C4-2B (cell line): ENCODE results near the gene TRIM67.

ENCODE experiments used
- H3K27ac ChIP-seq: fragments of 450-650 bp; 2 replicates; pipeline ENCODE4 v1.5.1; 2017
- ZFX ChIP-seq: fragments of 450-650 bp; IDR thresholded peaks from 2 replicates; pipeline ENCODE4 v1.6.1; 2017
- TF ChIP-seq, protein P1 (sequence below): fragments of 450-650 bp; conservative IDR thresholded peaks from 2 replicates; pipeline ENCODE4 v1.5.1; 2017; ENCODE audit warnings: mild to moderate bottlenecking

TRIM67 gene

GRCh38 chr1:231232870-231233734, 71.2 kb downstream of the TRIM67 start:
- TF ChIP-seq ZFX = no peak
- TF ChIP-seq, protein P1, sequence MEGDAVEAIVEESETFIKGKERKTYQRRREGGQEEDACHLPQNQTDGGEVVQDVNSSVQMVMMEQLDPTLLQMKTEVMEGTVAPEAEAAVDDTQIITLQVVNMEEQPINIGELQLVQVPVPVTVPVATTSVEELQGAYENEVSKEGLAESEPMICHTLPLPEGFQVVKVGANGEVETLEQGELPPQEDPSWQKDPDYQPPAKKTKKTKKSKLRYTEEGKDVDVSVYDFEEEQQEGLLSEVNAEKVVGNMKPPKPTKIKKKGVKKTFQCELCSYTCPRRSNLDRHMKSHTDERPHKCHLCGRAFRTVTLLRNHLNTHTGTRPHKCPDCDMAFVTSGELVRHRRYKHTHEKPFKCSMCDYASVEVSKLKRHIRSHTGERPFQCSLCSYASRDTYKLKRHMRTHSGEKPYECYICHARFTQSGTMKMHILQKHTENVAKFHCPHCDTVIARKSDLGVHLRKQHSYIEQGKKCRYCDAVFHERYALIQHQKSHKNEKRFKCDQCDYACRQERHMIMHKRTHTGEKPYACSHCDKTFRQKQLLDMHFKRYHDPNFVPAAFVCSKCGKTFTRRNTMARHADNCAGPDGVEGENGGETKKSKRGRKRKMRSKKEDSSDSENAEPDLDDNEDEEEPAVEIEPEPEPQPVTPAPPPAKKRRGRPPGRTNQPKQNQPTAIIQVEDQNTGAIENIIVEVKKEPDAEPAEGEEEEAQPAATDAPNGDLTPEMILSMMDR = no peak
- H3K27ac ChIP-seq = no peak overlapping the region

DNA sequence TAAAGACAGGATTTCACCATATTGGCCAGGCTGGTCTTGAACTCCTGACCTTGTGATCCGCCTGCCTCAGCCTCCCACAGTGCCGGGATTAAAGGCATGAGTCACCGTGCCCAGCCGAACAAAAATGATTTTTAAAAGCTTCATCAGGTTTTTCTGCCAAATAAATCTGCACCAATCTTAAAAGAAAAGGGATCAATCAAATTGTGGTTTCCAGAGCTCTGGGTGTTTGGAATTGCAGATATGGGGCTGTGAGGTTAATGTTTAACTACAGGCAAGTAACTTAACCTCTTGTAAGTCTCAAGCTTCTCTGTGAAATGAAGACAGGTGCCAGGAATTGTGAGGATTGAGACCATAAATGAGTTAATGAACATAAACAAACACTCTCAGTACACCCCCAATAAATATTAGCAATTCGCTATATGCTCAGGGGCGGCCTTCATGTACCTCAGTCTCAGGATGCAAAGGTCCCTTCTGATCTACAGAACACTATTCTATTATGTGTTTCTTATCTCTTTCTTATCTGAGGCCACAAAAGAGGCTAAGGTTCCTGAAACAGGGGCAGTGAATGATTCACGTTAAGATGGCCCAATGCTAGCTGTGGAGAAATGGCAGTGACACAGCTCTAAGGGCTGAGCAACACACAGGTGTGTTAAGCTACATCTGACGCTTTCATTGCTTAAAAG, 72.0 kb downstream of the TRIM67 start:
- H3K27ac ChIP-seq = no peak overlapping the region
- TF ChIP-seq ZFX = no peak
- TF ChIP-seq, protein P1 = no peak

DNA sequence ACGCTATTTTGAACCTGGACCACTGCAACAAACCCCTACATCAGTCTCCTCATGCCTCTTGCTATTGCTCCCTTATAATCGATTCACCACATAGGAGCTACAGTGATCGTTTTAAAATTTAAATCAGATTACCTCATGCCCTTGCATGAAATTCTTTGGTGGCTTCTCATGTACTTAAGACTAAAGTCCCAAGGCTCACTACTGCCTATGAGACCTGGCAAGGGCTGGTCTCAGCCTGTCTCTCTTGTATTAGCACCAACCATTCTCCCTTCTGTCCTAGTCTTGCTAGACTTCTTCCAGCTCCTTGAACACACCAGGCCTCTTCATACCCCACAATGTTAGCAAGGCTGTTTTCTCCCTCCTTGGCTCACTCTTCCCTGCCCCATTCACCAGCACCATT, 72.6 kb downstream of the TRIM67 start:
- TF ChIP-seq ZFX = no peak
- TF ChIP-seq, protein P1 = no peak
- no peak overlapping the region for H3K27ac ChIP-seq

DNA sequence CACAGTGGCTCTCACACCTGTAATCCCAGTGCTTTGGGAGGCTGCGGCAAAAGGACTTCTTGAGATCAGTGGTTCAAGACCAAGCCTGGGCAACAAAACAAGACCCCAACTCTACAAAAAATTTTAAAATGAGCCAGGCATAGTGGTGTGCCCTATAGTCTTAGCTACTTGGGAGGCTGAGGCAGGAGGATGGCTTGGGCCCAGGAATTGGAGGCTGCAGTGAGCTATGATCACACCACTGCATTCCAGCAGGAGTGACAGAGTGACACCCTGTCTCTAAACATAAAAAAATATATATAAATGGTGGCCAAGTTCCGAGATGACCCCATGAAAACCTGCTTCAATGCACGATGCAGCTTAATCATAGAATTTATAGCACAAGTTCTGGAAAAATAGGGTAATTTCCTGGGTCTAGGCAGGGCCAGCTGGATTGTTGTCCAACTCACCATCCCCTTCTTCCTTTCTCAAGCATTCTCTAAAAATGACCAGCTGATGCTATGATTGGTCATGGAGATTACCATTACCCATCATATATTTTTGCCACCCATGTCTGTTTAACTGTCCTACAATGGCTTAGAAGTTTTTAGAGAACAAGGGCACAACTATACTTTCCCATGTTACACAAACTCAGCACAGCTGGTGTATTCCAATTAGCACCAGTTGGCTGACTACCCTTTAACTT, 73.8 kb downstream of the TRIM67 start:
- no peak; the same call in 1 of the 2 replicates for TF ChIP-seq ZFX
- TF ChIP-seq, protein P1 = no peak
- no peak overlapping the region for H3K27ac ChIP-seq

GRCh38 chr1:231236208-231236591, 74.3 kb downstream of the TRIM67 start:
- no peak overlapping the region for H3K27ac ChIP-seq
- TF ChIP-seq ZFX = no peak

GRCh38 chr1:231236938-231237337, 75.1 kb downstream of the TRIM67 start:
- no peak for TF ChIP-seq ZFX
- TF ChIP-seq, protein P1 = no peak
- H3K27ac ChIP-seq = no peak overlapping the region

DNA sequence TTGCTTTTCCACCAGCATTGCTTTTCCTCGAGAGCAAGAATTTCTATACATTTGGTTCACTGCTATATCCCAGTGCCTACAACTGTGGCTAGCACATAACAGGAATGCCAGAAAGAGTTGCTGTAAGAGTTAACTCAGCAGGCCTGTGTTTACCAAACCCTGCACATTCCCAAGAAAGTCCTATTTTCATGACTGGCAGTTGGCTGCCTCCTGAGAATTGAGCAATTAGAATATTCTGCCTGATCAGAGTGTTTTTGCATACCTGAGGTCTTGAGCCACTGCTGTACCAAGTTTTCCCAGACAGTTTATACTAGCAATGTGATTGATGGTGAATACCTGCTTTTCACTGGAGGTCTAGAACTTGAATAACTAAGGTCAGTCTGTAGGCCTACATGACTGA, 76.4 kb downstream of the TRIM67 start:
- TF ChIP-seq, protein P1 = no peak
- TF ChIP-seq ZFX = no peak
- H3K27ac ChIP-seq = no peak overlapping the region
